Measurements from ENCODE around the gene AUP1.
"Not testable (repeated sequence)": the region's sequence is repeated elsewhere in the genome, so short reads cannot be mapped to it uniquely, and the experiment has no call there.

Gene AUP1

DNA sequence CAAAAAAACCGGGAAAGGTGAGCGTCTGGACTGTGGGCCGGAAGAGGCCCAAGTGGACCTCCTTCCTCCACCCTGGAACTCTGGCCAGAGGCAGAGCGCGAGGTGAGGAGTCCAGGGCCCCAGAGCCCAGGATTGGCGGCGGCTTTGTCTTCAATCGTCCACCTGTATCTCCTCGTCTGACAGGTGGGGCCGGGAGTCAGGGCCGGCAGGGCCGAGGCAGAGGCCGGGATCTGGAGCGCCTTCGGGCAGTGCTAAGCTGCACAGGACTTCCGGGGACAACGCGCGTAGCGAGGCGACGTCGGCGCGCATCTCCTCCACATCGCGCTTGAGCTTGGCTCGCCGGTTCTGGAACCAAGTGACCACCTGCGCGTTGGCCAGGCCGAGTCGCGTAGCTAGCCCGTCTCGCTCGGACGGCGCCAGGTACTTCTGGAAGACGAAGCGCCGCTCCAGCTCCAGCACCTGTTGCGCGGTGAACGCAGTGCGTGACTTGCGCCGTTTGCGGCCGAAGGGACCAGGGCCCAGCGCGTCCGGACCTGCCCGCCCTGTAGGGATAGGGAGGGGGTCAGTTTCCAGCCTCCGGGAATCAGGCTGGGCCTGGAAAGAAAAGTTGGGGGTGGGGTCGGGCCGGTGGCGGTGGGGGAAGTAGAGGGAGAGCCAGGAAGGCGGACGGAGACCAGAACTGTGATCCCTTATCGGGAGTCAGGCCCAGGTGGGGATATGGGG lies 31.6 kb downstream of the AUP1 start:
- DNase-seq, result no peak

DNA sequence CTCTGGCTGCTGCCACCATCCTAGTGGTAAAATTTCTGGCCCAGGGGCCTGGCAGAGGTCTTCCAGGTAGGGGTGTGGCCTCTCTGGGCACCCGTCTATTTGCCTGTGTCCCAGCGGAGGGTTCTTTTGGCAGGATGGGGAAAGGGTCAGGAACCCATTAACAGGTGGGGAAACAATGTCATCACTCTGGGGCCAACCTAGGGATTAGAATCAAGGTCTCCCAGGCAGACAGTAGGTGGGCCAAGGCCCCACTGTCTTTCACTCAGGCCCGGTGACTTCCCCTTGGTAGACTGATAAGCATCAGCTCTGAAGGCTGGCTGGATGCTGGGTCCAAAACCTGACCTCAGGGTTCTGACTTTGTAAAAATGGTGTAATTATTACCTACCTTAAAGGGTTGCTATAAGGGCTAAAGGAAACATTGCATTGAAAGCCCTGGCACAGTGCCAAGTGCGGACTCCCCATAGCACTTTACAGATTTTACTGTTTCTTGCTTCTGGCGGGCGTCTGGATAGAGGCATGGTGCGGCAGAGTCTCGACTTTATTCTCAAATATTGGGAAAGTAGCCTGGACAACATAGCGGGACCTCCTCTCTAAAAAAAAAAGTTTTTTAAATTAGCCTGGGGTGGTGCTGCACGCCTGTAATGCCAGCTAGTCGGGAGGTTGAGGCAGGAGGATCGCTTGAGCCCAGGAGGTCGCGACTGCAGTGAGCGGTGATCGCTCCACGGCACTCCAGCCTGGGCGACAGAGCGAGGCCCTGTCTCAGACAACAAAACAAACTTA lies 32.3 kb downstream of the AUP1 start:
- no peak for DNase-seq

DNA sequence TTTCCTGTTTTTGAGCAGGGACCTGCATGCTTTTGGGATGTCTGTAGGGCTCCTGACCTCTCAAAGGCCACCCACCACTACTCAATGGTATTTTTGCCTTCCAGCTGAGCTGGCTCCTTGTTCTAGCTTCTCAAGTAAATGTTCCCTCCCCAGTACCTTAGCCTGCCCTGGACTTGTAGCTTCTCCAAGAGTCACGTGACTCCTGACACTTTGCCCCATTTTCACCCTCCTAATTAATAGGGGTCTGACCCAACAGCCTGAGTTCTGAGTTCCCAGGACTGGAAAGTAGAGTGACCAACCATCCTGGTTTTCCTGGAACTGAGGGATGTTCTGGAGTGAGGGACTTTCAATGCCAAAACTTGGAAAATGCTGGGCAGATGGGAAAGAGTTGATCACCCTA lies 34.1 kb downstream of the AUP1 start:
- no peak for DNase-seq

DNA sequence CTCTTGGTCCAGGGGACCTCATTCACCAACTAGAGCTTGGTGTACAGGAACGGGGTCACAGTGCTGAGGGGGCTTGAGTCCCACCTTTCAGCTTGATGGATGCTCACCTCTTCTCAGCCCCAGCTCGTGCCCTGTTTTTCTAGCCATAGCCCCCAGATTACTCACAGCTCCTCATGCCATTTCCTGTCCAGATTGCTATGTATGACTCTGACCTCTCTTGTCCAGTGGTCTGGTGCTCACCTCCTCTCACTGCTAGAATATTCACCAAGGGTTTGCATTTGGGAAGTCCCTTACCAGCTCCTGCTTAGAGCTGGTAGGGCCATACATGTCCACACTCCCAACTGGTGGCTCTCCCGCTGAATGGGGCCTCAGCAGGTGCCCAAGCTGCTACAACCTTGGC lies 36.0 kb downstream of the AUP1 start:
- no peak for DNase-seq

DNA sequence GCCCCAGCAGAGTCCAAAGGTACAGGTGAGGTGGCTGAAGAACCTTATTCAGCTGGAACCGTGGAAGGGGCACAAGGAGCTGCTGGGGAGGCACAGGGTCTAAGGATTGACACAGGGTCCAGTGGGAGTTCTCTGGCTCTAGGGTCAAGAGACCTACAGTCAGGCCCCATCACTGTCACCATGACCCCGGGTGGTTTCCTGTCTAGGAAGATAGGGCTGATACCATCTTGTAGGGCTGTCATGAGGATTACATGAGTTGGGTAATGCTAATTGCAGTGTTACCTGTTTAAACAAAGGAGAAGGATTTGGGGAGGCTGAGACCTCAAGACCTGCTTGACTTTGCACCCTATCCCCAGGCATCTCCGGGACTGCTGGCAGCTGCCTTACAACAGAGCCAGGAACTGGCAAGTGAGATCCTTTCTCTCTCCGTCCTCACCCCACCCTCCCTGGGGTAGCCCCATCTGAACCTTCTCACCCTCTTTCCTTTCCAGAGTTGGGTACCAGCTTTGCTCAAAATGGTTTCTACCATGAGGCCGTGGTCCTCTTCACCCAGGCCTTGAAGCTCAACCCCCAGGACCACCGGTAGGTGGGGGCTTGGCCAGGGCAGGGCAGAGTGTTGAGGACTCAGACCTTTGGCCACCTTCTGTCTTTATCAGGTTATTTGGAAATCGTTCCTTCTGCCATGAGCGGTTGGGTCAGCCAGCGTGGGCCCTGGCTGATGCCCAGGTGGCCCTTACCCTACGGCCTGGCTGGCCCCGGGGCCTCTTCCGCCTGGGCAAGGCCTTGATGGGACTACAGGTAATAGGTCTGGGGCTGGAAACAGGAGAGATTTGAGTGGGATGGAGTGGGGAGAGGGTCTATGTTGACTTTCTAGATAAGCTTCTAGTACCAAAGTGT lies 37.6 kb downstream of the AUP1 start:
- DNase-seq, result no peak

DNA sequence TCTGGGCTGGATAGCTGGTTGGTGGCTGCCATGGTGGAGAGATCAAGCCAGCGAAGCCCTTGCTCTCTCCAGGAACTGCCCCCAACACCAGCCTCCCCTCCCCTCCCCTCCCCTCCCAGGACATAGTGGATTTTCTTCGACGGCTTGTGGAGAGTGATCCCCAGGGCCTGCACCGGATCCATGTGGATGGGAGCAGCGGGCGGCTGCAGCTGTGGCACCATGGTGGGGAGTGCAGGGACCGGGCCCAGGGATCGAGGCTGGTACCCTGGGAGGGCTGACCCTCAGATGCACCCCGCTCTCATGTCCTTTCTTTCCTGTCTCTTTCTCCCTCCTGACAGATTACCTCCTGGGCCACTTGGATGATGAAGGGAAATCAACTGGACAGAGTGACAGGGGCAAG lies 39.6 kb downstream of the AUP1 start:
- DNase-seq, result no peak

- DNase-seq, result no peak
Measured at GRCh38 chr2:74488643-74489481, 40.6 kb downstream of the AUP1 start.

GRCh38 chr2:74486141-74486540 lies 43.4 kb downstream of the AUP1 start:
- DNase-seq, result no peak

DNA sequence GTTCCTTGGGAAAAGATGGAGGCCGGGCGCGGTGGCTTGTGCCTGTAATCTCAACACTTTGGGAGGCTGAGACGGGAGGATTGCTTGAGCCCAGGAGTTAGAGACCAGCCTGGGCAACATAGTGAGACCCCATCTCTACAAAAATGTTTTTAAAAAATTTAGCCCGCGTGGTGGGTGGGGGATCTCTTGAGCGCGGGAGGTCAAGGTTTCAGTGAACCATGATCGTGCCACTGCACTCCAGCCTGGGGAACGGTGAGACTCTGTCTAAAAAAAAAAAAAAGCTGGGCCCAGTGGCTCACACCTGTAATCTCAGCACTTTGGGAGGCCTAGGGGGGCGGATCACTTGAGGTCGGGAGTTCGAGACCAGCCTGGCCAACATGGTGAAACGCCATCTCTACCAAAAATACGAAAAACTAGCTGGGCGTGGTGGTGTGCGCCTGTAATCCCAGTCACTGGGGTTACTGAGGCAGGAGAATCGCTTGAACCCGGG lies 45.8 kb downstream of the AUP1 start:
- not testable (repeated sequence) for DNase-seq

- DNase-seq, result peak; percentile 95
Measured at GRCh38 chr2:74482801-74483674, 46.5 kb downstream of the AUP1 start, which contains the start of the genes CCDC142 and TTC31. CCDC142 (minus strand) TSS chr2:74482998; CDS start chr2:74482837, 161 bp downstream. TTC31 (plus strand) TSS chr2:74483081; CDS start chr2:74483096, 15 bp downstream.

GRCh38 chr2:74481961-74482800 lies 47.3 kb downstream of the AUP1 start:
- DNase-seq, result no peak

- DNase-seq, result no peak
Measured at GRCh38 chr2:74481431-74481830, 48.1 kb downstream of the AUP1 start.

Data from fibroblast of skin of scalp (primary cell).